ENCODE results near the gene ZFP82. TPM values are rescaled to one million over a fixed set of nuclear protein-coding genes. Genes with fewer than 3 reads are reported as not detected.

Gene ZFP82
- total RNA-seq, 1 experiment from 2014 or later: 14.9 TPM

DNA sequence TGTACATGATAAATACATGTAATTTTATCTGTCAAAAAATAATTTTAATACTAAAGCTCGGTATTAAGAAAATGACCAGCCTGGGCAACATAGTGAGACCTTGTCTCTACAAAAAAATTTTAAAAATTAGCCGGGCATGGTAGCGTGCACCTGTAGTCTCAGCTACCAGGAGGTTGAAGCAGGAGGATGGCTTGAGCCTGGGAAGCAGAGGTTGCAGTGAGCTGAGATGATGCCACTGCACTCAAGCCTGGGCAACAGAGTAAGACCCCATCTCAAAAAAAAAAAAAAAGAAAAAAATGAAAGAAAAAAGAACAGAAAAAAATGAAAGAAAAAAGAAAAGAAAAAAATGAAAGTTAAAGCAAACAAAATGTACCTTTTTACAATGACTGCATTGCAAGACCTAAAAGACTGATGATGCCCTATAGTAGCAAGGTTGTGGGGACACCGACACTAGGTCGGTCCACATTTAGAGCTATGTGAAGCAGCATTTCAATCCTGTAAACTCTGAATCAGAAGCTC lies 44.7 kb downstream of the ZFP82 start:
- H3K4me1 ChIP-seq (ENCODE audit: insufficient read depth, low read length, poor library complexity, severe bottlenecking): peaks cover 9% of the 10 kb centered on the region
- ChIA-PET CTCF (no interaction called here), POLR2A (ENCODE audit: low non-redundant PET) (no interaction called here)
- H3K9me3 ChIP-seq (ENCODE audit: low read depth, low read length, poor library complexity, severe bottlenecking): peaks cover 15% of the 10 kb centered on the region
- H3K36me3 ChIP-seq (ENCODE audit: insufficient read depth, low read length, poor library complexity, severe bottlenecking): no peaks in the 10 kb centered on the region
- DNase-seq (ENCODE audit: low spot score): no peak
- no peak for TF ChIP-seq EZH2 (IDR thresholded peaks at IDR 0.05; ENCODE audit: borderline replicate concordance, low read depth, low read length, poor library complexity, severe bottlenecking)
- no peak for TF ChIP-seq CTCF (conservative IDR thresholded peaks at IDR 0.05; ENCODE audit: low read depth, low read length)
- intact Hi-C loops (cut with micrococcal nuclease; ENCODE audit: unreplicated experiment): no loop called here
- no peak overlapping the region for H3K27ac ChIP-seq (ENCODE audit: low read depth, low read length, poor library complexity, severe bottlenecking)
- BruUV-seq (replicated peaks): no TSS peak
- no peak overlapping the region for H3K4me3 ChIP-seq (ENCODE audit: low read depth, low read length, poor library complexity, severe bottlenecking)
- H3K27me3 ChIP-seq (replicated peaks; ENCODE audit: insufficient read depth, low read depth, low read length, poor library complexity): no peaks in the 10 kb centered on the region

DNA sequence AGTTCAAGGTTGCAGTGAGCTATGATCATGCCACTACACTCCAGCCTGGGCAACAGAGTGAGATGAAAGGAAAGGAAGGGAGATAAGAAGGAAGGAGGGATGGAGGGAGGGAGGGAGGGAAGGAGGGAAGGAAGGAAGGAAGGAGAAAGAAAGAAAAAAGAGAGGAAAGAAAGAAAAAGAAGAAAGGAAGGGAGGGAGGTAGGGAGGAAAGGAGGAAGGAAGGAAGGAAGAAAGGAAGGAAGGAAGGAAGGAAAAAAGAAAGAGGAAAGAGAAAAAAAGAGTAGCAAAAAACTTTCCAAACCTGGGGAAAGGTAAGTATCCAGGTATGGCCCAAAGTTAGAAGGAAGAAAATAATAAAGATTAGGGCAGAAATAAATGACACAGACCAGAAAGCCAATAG lies 46.6 kb downstream of the ZFP82 start:
- ChIA-PET POLR2A (ENCODE audit: low non-redundant PET) (no interaction called here), CTCF (no interaction called here)
- Histone ChIP-seq H3K9me3 (ENCODE audit: low read depth, low read length, poor library complexity, severe bottlenecking) (peaks cover 15% of the 10 kb centered on the region), H3K4me1 (ENCODE audit: insufficient read depth, low read length, poor library complexity, severe bottlenecking) (no peaks in the 10 kb centered on the region), H3K4me3 (ENCODE audit: low read depth, low read length, poor library complexity, severe bottlenecking) (no peak overlapping the region), H3K27me3 (replicated peaks; ENCODE audit: insufficient read depth, low read depth, low read length, poor library complexity) (no peaks in the 10 kb centered on the region), H3K36me3 (ENCODE audit: insufficient read depth, low read length, poor library complexity, severe bottlenecking) (peaks cover 4% of the 10 kb centered on the region), H3K27ac (ENCODE audit: low read depth, low read length, poor library complexity, severe bottlenecking) (no peak overlapping the region)
- no peak for DNase-seq (ENCODE audit: low spot score)
- no TSS peak for BruUV-seq (replicated peaks)
- no peak for TF ChIP-seq EZH2 (IDR thresholded peaks at IDR 0.05; ENCODE audit: borderline replicate concordance, low read depth, low read length, poor library complexity, severe bottlenecking)
- TF ChIP-seq CTCF (conservative IDR thresholded peaks at IDR 0.05; ENCODE audit: low read depth, low read length): no peak
- intact Hi-C loops (cut with micrococcal nuclease; ENCODE audit: unreplicated experiment): no loop called here

DNA sequence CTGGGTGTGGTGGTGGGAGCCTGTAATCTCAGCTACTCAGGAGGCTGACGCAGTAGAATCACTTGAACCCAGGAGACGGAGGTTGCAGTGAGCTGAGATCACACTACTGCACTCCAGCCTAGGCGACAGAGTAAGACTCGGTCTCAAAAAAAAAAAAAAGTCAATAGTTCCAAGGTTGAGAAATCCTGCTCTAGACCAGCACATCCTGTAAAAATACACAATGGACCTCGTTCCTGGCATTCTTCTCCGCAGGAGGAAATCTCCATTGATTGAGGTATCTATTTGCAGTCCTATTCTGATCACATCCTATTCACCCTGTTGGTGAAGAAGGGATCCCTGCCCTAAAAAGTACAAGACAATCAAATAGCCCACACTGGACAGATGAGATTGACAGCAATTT lies 54.6 kb downstream of the ZFP82 start:
- CTCF ChIA-PET: interaction anchor here (0.6 kb wide), 1 partner anchor 10 kb away, joined by 3 read pairs; no protein-coding TSS in a partner anchor

More for the DNA sequence above, 54.6 kb downstream of the ZFP82 start:
- H3K27ac ChIP-seq (ENCODE audit: low read depth, low read length, poor library complexity, severe bottlenecking): no peak overlapping the region
- TF ChIP-seq CTCF (conservative IDR thresholded peaks at IDR 0.05; ENCODE audit: low read depth, low read length): no peak
- no peak for TF ChIP-seq EZH2 (IDR thresholded peaks at IDR 0.05; ENCODE audit: borderline replicate concordance, low read depth, low read length, poor library complexity, severe bottlenecking)
- POLR2A ChIA-PET (ENCODE audit: low non-redundant PET): no interaction called here
- H3K36me3 ChIP-seq (ENCODE audit: insufficient read depth, low read length, poor library complexity, severe bottlenecking): peaks cover 17% of the 10 kb centered on the region
- H3K4me3 ChIP-seq (ENCODE audit: low read depth, low read length, poor library complexity, severe bottlenecking): no peak overlapping the region
- H3K9me3 ChIP-seq (ENCODE audit: low read depth, low read length, poor library complexity, severe bottlenecking): no peaks in the 10 kb centered on the region
- no peaks in the 10 kb centered on the region for H3K27me3 ChIP-seq (replicated peaks; ENCODE audit: insufficient read depth, low read depth, low read length, poor library complexity)
- no peak for DNase-seq (ENCODE audit: low spot score)
- intact Hi-C loops (cut with micrococcal nuclease; ENCODE audit: unreplicated experiment): no loop called here
- no peaks in the 10 kb centered on the region for H3K4me1 ChIP-seq (ENCODE audit: insufficient read depth, low read length, poor library complexity, severe bottlenecking)
- no TSS peak for BruUV-seq (replicated peaks)

Other genes starting within 250 kb of the ZFP82 start
- 7.2 and 7.5 TPM in 2 replicates for gene ZNF565, start 204.0 kb downstream of the ZFP82 start, total RNA-seq (2021)
- gene ZNF146, start 203.5 kb downstream of the ZFP82 start, total RNA-seq (2021): 124 and 130 TPM in 2 replicates
- 5.2 and 5.4 TPM in 2 replicates for gene ZFP14, start 39.4 kb downstream of the ZFP82 start, total RNA-seq (2021)
- gene ZNF566, start 70.9 kb upstream of the ZFP82 start, total RNA-seq (2021): 16.2 and 16.4 TPM in 2 replicates
- 18.0 and 20.4 TPM in 2 replicates for gene ZNF260, start 109.6 kb upstream of the ZFP82 start, total RNA-seq (2021)
- 17.8 and 19.0 TPM in 2 replicates for gene ZNF529, start 154.6 kb upstream of the ZFP82 start, total RNA-seq (2021)
- 17.2 and 17.3 TPM in 2 replicates for gene ZNF382, start 186.7 kb upstream of the ZFP82 start, total RNA-seq (2021)
- 5.5 and 5.6 TPM in 2 replicates for gene ZNF461, start 248.2 kb upstream of the ZFP82 start, total RNA-seq (2021)

Data from A673 (cell line).